Measurements from ENCODE around the gene GRB10. TPM values are rescaled to one million over a fixed set of nuclear protein-coding genes. Genes with fewer than 3 reads are reported as not detected.

Gene GRB10
- total RNA-seq, 1 experiment from 2014 or later, result 38.3 TPM

DNA sequence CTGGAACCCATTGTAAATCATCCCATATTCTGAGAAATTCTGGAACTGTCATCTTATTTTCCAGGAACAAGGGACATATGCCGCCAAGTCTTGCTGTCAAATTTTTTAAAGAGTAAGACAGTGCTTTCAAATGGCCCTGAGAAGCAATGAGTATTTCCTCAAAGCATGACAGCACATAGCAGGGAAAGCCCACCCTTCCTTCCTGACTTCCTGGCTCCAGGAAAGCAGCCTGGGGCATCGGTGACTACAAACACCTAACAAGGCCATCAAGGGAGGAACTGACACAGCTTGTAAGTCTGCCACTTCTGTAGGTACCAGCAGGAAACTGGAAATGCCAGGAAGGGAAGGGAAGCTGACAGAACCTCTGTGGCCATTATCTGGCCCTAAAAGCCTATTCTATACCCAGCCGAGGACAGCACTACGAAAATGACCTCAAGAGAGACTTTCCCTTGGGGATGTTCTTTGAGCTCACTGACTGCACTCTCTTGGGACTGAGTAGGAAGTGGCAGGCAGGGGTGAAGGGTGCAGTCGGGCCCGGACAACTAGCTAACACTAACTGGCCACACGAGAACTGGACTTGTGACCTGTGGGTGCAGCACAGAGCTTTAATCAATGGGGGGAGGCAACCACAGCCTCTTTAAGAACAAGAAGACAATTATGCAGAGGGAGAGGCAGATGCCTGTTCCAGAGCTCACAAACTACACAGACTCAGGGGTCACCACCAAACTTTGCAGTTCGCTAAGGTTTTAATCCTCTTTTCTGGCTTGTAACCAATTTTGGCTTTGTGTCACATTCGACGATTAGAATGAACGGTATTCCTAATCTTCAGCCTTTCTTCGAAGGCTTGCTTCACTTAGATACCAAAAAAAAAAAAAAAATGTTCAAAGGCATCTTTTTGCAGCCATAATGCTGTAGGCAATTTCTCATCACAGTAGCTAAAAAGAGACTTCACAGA, 52.0 kb downstream of the GRB10 start:
- no peaks in the 10 kb centered on the region for H3K36me3 ChIP-seq (ENCODE audit: control insufficient read depth, insufficient read depth, low read length)
- H3K27ac ChIP-seq (ENCODE audit: low read length), result no peak overlapping the region
- intact Hi-C loops (cut with micrococcal nuclease; ENCODE audit: unreplicated experiment), result no loop called here
- DNase-seq (ENCODE audit: low read depth, low spot score) (no peak), ATAC-seq (no peak)
- no peaks in the 10 kb centered on the region for H3K4me1 ChIP-seq (ENCODE audit: control insufficient read depth, insufficient read depth, low read length)
- no TSS peak for BruUV-seq (replicated peaks)
- no peaks in the 10 kb centered on the region for H3K9me3 ChIP-seq (ENCODE audit: control insufficient read depth, insufficient read depth, low read depth, low read length)
- H3K27me3 ChIP-seq (ENCODE audit: control insufficient read depth, insufficient read depth, low read length), result no peaks in the 10 kb centered on the region
- in situ Hi-C loops (cut with HindIII; ENCODE audit: low pct_unique_long_range_greater_than_20kb, low sequenced_read_pairs), result no loop called here
- no peak for TF ChIP-seq TCF7L2 (IDR thresholded peaks at IDR 0.05; ENCODE audit: low read depth, low read length)
- TF ChIP-seq, protein P1, sequence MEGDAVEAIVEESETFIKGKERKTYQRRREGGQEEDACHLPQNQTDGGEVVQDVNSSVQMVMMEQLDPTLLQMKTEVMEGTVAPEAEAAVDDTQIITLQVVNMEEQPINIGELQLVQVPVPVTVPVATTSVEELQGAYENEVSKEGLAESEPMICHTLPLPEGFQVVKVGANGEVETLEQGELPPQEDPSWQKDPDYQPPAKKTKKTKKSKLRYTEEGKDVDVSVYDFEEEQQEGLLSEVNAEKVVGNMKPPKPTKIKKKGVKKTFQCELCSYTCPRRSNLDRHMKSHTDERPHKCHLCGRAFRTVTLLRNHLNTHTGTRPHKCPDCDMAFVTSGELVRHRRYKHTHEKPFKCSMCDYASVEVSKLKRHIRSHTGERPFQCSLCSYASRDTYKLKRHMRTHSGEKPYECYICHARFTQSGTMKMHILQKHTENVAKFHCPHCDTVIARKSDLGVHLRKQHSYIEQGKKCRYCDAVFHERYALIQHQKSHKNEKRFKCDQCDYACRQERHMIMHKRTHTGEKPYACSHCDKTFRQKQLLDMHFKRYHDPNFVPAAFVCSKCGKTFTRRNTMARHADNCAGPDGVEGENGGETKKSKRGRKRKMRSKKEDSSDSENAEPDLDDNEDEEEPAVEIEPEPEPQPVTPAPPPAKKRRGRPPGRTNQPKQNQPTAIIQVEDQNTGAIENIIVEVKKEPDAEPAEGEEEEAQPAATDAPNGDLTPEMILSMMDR (IDR thresholded peaks at IDR 0.05), result no peak
- no peak for TF ChIP-seq POLR2AphosphoS5 (IDR thresholded peaks at IDR 0.05; ENCODE audit: low read depth, low read length)
- POLR2A ChIA-PET, result no interaction called here
- H3K4me3 ChIP-seq (ENCODE audit: low read depth in 2 of 2, low read length in 2 of 2), result no peak overlapping the region
- CTCF ChIA-PET, result interaction anchor here (0.7 kb wide), 1 partner anchor 628 kb away, joined by 3 read pairs; no protein-coding TSS in a partner anchor

DNA sequence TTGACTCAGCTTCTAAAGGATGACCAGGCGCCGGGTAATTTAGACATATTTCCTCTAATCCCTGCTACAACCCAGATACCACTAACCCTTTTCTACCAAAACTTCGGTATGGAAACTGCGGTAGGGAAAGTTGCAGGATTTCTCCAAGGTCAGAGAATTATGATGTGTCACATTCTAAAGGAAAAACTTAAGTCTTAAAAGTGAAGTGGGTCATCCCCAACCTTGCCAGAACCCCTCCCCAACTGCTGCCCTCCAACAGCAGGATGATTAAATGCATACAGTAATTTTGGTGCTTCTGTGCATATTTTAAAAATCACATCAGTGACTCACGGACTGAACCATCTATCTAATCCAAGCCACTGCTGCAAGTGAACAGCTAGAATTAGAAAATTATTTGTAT, 52.7 kb downstream of the GRB10 start:
- Histone ChIP-seq H3K27me3 (ENCODE audit: control insufficient read depth, insufficient read depth, low read length) (no peaks in the 10 kb centered on the region), H3K27ac (ENCODE audit: low read length) (no peak overlapping the region), H3K4me1 (ENCODE audit: control insufficient read depth, insufficient read depth, low read length) (no peaks in the 10 kb centered on the region), H3K4me3 (ENCODE audit: low read depth in 2 of 2, low read length in 2 of 2) (no peak overlapping the region), H3K36me3 (ENCODE audit: control insufficient read depth, insufficient read depth, low read length) (no peaks in the 10 kb centered on the region), H3K9me3 (ENCODE audit: control insufficient read depth, insufficient read depth, low read depth, low read length) (no peaks in the 10 kb centered on the region)
- BruUV-seq (replicated peaks), result no TSS peak
- ChIA-PET CTCF (no interaction called here), POLR2A (no interaction called here)
- in situ Hi-C loops (cut with HindIII; ENCODE audit: low pct_unique_long_range_greater_than_20kb, low sequenced_read_pairs), result no loop called here
- TF ChIP-seq POLR2AphosphoS5 (IDR thresholded peaks at IDR 0.05; ENCODE audit: low read depth, low read length) (no peak), SIN3A (IDR thresholded peaks at IDR 0.05; ENCODE audit: borderline replicate concordance, insufficient read depth, low read depth, low read length) (no peak), TCF7L2 (IDR thresholded peaks at IDR 0.05; ENCODE audit: low read depth, low read length) (no peak)
- TF ChIP-seq, protein P2, sequence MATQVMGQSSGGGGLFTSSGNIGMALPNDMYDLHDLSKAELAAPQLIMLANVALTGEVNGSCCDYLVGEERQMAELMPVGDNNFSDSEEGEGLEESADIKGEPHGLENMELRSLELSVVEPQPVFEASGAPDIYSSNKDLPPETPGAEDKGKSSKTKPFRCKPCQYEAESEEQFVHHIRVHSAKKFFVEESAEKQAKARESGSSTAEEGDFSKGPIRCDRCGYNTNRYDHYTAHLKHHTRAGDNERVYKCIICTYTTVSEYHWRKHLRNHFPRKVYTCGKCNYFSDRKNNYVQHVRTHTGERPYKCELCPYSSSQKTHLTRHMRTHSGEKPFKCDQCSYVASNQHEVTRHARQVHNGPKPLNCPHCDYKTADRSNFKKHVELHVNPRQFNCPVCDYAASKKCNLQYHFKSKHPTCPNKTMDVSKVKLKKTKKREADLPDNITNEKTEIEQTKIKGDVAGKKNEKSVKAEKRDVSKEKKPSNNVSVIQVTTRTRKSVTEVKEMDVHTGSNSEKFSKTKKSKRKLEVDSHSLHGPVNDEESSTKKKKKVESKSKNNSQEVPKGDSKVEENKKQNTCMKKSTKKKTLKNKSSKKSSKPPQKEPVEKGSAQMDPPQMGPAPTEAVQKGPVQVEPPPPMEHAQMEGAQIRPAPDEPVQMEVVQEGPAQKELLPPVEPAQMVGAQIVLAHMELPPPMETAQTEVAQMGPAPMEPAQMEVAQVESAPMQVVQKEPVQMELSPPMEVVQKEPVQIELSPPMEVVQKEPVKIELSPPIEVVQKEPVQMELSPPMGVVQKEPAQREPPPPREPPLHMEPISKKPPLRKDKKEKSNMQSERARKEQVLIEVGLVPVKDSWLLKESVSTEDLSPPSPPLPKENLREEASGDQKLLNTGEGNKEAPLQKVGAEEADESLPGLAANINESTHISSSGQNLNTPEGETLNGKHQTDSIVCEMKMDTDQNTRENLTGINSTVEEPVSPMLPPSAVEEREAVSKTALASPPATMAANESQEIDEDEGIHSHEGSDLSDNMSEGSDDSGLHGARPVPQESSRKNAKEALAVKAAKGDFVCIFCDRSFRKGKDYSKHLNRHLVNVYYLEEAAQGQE (IDR thresholded peaks at IDR 0.05; ENCODE audit: insufficient read depth in 1 of 2, low read depth in 2 of 2, low read length in 1 of 2), result no peak
- TF ChIP-seq, protein P1 (IDR thresholded peaks at IDR 0.05), result no peak
- DNase-seq (ENCODE audit: low read depth, low spot score) (no peak), ATAC-seq (no peak)
- intact Hi-C loops (cut with micrococcal nuclease; ENCODE audit: unreplicated experiment), result no loop called here
